Measurements from ENCODE around the gene DDX10. TPM values are rescaled to one million over a fixed set of nuclear protein-coding genes. Genes with fewer than 3 reads are reported as not detected.

DDX10 gene
- total and polyA plus RNA-seq, 12 donors = 10.6 to 141 (median 22.6) TPM

DNA sequence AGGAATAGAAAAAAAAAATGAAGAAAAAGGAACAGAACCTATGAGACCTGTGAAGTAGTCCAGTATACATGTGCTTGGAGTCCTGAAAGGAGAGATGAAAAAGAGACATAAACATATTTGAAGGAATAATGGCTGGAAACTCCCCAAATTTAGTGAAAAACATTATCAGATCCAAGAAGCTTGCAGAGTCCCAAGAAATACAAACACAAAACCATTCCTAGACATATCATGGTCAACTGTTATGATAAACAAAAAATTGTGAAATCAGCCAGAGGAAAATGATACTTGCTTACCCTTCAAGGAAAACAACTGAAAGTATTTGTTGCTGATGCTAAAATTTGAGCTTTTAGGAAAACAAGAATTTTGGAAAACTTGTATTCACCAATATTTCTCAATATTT lies 250.1 kb downstream of the DDX10 start:
- Histone ChIP-seq H3K27ac (no peak overlapping the region), H3K9me3 (replicated peaks in 1 of 3) (no peaks in the 10 kb centered on the region), H3K36me3 (replicated peaks in 1 of 2) (no peaks in the 10 kb centered on the region), H3K27me3 (no peaks in the 10 kb centered on the region), H3K4me1 (replicated peaks in 1 of 2) (peaks cover 4 to 39% of the 10 kb centered on the region in 2 donors), H3K4me3 (no peak overlapping the region)
- intact Hi-C loops (cut with DNase I) = no loop called here
- no peak for TF ChIP-seq POLR2A (IDR thresholded peaks at IDR 0.05)
- TF ChIP-seq, protein P1, sequence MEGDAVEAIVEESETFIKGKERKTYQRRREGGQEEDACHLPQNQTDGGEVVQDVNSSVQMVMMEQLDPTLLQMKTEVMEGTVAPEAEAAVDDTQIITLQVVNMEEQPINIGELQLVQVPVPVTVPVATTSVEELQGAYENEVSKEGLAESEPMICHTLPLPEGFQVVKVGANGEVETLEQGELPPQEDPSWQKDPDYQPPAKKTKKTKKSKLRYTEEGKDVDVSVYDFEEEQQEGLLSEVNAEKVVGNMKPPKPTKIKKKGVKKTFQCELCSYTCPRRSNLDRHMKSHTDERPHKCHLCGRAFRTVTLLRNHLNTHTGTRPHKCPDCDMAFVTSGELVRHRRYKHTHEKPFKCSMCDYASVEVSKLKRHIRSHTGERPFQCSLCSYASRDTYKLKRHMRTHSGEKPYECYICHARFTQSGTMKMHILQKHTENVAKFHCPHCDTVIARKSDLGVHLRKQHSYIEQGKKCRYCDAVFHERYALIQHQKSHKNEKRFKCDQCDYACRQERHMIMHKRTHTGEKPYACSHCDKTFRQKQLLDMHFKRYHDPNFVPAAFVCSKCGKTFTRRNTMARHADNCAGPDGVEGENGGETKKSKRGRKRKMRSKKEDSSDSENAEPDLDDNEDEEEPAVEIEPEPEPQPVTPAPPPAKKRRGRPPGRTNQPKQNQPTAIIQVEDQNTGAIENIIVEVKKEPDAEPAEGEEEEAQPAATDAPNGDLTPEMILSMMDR (IDR thresholded peaks at IDR 0.05) = no peak
- DNase-seq = no peak

DNA sequence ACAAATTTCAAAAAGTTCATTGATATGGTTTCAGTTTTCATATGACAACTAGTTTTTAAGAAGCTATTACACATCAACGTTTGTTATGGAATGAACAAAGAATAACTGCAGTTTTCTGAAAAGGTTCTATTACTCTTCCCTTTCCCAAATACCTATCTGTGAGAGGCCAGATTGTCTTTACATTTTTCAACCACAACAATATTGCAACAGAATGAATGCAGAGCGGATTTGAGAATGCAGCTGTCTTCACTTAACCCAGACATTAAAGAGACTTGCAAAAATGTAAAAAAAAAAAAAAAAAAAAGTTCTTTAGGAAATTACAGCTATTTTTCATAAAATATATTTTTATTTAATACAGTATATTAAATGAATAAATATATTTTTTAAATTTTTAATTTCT lies 250.8 kb downstream of the DDX10 start:
- 70 to 78% (median 74%) methylated on average over 2 of the region's 2 CpGs for WGBS, 4 donors
- Histone ChIP-seq H3K4me1 (replicated peaks in 1 of 2) (peaks cover 4 to 39% of the 10 kb centered on the region in 2 donors), H3K36me3 (replicated peaks in 1 of 2) (no peaks in the 10 kb centered on the region), H3K4me3 (no peak overlapping the region), H3K27me3 (no peaks in the 10 kb centered on the region), H3K27ac (no peak overlapping the region), H3K9me3 (replicated peaks in 1 of 3) (no peaks in the 10 kb centered on the region)
- no peak for DNase-seq
- intact Hi-C loops (cut with DNase I) = no loop called here
- TF ChIP-seq, protein P1 (IDR thresholded peaks at IDR 0.05) = no peak
- no peak for TF ChIP-seq POLR2A (IDR thresholded peaks at IDR 0.05)

DNA sequence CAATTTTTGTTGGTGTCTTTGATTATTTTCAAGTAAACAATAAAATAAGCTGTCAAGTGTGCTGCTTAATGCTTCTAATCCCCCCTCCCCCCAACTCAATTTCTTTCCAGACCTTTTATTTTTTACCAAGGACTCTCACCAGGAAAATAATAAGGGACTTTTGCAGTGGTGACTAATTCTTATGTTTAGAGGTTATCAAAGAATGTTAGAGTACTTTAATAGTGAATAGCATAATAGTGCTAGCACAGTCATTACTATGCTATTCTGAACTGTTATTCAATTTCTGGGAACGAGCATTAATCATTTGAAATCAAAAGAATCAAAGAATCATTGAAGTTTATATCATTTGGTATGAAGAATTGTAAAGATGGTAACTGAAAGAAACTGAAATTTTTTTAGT lies 251.4 kb downstream of the DDX10 start:
- DNase-seq = no peak
- WGBS, 4 donors = 42 to 58% (median 44%) methylated on average over 1 of the region's 1 CpG
- TF ChIP-seq, protein P1 (IDR thresholded peaks at IDR 0.05) = no peak
- TF ChIP-seq POLR2A (IDR thresholded peaks at IDR 0.05) = no peak
- Histone ChIP-seq H3K27me3 (no peaks in the 10 kb centered on the region), H3K27ac (no peak overlapping the region), H3K36me3 (replicated peaks in 1 of 2) (no peaks in the 10 kb centered on the region), H3K4me3 (no peak overlapping the region), H3K9me3 (replicated peaks in 1 of 3) (no peaks in the 10 kb centered on the region), H3K4me1 (replicated peaks in 1 of 2) (peaks cover 0 to 34% of the 10 kb centered on the region in 2 donors)
- intact Hi-C loops (cut with DNase I) = no loop called here

DNA sequence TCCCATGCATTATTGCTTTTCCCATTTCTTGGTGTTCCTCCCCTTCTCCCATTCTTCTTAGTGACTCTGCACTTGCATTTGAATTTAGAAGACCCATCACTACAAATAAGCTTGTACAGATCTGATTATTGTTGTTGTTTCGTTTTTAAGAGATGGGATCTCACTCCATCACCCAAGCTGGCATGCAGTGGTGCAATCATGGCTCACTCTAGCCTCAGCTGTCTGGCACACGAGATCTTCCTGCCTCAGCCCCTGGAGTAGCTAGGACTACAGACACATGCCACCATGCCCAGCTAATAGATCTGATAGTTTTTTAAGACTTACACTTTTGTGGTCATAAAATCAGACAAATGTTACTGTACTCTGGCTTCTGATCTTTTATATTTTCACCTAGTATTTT lies 252.1 kb downstream of the DDX10 start:
- intact Hi-C loops (cut with DNase I) = no loop called here
- peaks cover 0 to 34% of the 10 kb centered on the region in 2 donors for H3K4me1 ChIP-seq (replicated peaks in 1 of 2)
- DNase-seq = peak in 1 of 7 donors; percentile 12
- H3K27me3 ChIP-seq = no peaks in the 10 kb centered on the region
- H3K27ac ChIP-seq = peak overlapping the region in 1 of 5 donors; percentile 14
- no peaks in the 10 kb centered on the region for H3K36me3 ChIP-seq (replicated peaks in 1 of 2)
- H3K9me3 ChIP-seq (replicated peaks in 1 of 3) = no peaks in the 10 kb centered on the region
- TF ChIP-seq, protein P1 (IDR thresholded peaks at IDR 0.05) = no peak
- no peak overlapping the region for H3K4me3 ChIP-seq
- WGBS, 4 donors = 66 to 78% (median 72%) methylated on average over 2 of the region's 2 CpGs

Data from adrenal gland (tissue), 12 donors.